Measurements from ENCODE around the gene OR1J4.
A peak's percentile ranks its signal among the peaks of the same experiment; 100 is the strongest.

OR1J4 gene, protein sequence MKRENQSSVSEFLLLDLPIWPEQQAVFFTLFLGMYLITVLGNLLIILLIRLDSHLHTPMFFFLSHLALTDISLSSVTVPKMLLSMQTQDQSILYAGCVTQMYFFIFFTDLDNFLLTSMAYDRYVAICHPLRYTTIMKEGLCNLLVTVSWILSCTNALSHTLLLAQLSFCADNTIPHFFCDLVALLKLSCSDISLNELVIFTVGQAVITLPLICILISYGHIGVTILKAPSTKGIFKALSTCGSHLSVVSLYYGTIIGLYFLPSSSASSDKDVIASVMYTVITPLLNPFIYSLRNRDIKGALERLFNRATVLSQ

DNA sequence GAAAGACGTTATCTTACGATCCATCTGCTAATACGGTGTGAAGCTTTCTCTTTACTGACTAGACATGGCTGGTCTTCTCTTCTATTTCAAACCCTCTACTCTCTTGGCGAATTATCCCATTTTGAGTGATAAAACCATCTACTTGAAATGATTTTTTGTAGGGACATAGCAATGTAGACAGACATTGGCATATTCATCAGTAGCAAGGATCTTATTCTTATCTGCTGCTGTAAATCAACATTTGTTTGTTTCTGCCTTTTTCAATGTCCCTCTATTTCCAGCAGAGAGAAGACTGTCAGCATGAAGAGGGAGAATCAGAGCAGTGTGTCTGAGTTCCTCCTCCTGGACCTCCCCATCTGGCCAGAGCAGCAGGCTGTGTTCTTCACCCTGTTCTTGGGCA, at the start of gene OR1J4:
TSS of gene OR1J4 (plus strand) at position 301 of the 400 bp plus-strand sequence. CDS start at position 301, 0 bp downstream.
- no peak for DNase-seq (ENCODE audit: low read depth)
- TF ChIP-seq CTCF (conservative IDR thresholded peaks at IDR 0.05; ENCODE audit: control insufficient read depth, insufficient read depth, low read depth, low read length), result no peak

GRCh38 chr9:122474561-122474960, 44.4 kb upstream of the OR1J4 start:
- no peak for DNase-seq (ENCODE audit: low read depth)
- H3K4me3 ChIP-seq (ENCODE audit: control insufficient read depth, low read depth, low read length), result no peak overlapping the region
- TF ChIP-seq CTCF (conservative IDR thresholded peaks at IDR 0.05; ENCODE audit: control insufficient read depth, insufficient read depth, low read depth, low read length), result no peak

More for the DNA sequence above, at the start of gene OR1J4:
- H3K4me3 ChIP-seq (ENCODE audit: control insufficient read depth, low read depth, low read length), result no peak within 1 kb of the TSS

DNA sequence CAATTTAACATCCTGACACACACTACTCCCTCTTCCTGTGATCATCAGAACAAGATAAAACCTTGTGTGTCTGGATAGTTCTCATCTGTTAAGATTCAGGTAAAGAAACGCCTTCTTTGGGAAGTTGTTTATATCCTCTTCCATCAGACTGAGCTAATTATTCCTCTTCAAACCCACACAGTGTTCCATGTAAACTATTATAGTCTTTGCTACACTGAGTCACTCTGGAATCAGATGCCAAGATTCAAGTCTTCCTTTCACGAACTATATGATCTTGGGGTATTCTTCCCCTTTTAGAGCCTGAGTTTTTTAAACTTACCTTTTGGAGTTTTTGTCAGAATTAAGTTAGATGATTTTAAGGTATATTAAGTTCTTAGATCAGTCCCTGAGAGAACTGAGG, 43.2 kb upstream of the OR1J4 start:
- DNase-seq (ENCODE audit: low read depth), result peak; percentile 19
- no peak overlapping the region for H3K4me3 ChIP-seq (ENCODE audit: control insufficient read depth, low read depth, low read length)
- no peak for TF ChIP-seq CTCF (conservative IDR thresholded peaks at IDR 0.05; ENCODE audit: control insufficient read depth, insufficient read depth, low read depth, low read length)

DNA sequence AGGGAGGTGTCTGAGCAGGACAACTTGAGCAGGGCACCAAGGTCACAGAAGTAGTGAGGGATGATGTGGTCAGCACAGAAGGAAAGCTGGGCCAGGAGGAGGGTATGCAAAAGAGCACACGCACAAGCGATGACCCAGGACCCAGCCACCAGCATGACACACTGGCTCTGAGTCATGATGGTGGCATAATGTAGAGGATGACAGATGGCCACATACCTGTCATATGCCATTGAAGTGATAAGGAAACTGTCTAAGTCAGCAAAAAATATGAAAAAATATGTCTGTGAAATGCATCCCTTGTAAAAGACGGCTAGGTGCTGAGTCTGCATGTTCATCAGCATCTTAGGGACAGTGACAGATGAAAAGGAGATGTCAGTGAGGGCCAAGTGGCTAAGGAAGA, 41.6 kb upstream of the OR1J4 start:
- TF ChIP-seq CTCF (conservative IDR thresholded peaks at IDR 0.05; ENCODE audit: control insufficient read depth, insufficient read depth, low read depth, low read length), result no peak
- no peak for DNase-seq (ENCODE audit: low read depth)
- no peak overlapping the region for H3K4me3 ChIP-seq (ENCODE audit: control insufficient read depth, low read depth, low read length)

DNA sequence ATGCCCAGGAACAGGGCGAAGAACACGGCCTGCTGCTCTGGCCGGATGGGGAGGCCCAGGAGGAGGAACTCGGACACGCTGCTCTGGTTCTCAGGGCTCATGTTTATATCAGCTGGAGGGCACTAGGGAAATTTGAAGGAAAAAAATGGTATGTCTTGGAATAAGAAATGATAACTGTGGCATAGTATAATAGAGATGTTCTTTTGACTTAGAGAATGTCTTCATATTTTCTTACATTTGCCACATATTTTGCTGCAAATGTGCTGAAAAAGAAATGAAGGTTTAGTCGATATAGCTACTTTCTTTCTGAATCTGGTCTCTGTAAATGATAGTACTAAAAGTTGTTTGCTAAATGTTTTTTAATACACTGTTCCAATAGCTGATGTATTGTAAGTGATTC, 41.1 kb upstream of the OR1J4 start, which contains the start of gene OR1J1:
TSS of gene OR1J1 (minus strand) at position 101 of the 400 bp plus-strand sequence. CDS start at position 101, 0 bp downstream.
- no peak for TF ChIP-seq CTCF (conservative IDR thresholded peaks at IDR 0.05; ENCODE audit: control insufficient read depth, insufficient read depth, low read depth, low read length)
- DNase-seq (ENCODE audit: low read depth), result no peak
- H3K4me3 ChIP-seq (ENCODE audit: control insufficient read depth, low read depth, low read length), result no peak within 1 kb of the TSS

- TF ChIP-seq CTCF (conservative IDR thresholded peaks at IDR 0.05; ENCODE audit: control insufficient read depth, insufficient read depth, low read depth, low read length), result no peak
- H3K4me3 ChIP-seq (ENCODE audit: control insufficient read depth, low read depth, low read length), result no peak overlapping the region
- no peak for DNase-seq (ENCODE audit: low read depth)
Observed at GRCh38 chr9:122479062-122479461, 39.9 kb upstream of the OR1J4 start.
